ENCODE results near the gene ARMC2. TPM values are rescaled to one million over a fixed set of nuclear protein-coding genes. Genes with fewer than 3 reads are reported as not detected.
A peak's percentile ranks its signal among the peaks of the same experiment; 100 is the strongest.
"Not testable (repeated sequence)": the region's sequence is repeated elsewhere in the genome, so short reads cannot be mapped to it uniquely, and the experiment has no call there.

Gene ARMC2
- total RNA-seq, 1 donor from 2014 or later: 5.8 TPM

- DNase-seq (ENCODE audit: low spot score): peak; percentile 89
Measured at GRCh38 chr6:108835218-108835850, 12.9 kb upstream of the ARMC2 start.

- DNase-seq (ENCODE audit: low spot score): no peak
Measured at GRCh38 chr6:108836061-108836460, 12.2 kb upstream of the ARMC2 start.

- DNase-seq (ENCODE audit: low spot score): no peak
Measured at GRCh38 chr6:108837236-108837971, 10.8 kb upstream of the ARMC2 start.

GRCh38 chr6:108838101-108838717, 10.0 kb upstream of the ARMC2 start:
- no peak for DNase-seq (ENCODE audit: low spot score)

- no peak for DNase-seq (ENCODE audit: low spot score)
Measured at GRCh38 chr6:108839083-108839642, 9.1 kb upstream of the ARMC2 start.

- no peak for DNase-seq (ENCODE audit: low spot score)
Measured at GRCh38 chr6:108840919-108841318, 7.3 kb upstream of the ARMC2 start.

- no peak for DNase-seq (ENCODE audit: low spot score)
Measured at GRCh38 chr6:108841377-108841855, 6.8 kb upstream of the ARMC2 start.

GRCh38 chr6:108844135-108844534, 4.1 kb upstream of the ARMC2 start:
- DNase-seq (ENCODE audit: low spot score): no peak

- DNase-seq (ENCODE audit: low spot score): no peak
Measured at GRCh38 chr6:108845145-108845544, 3.1 kb upstream of the ARMC2 start.

GRCh38 chr6:108846101-108846500, 2.1 kb upstream of the ARMC2 start:
- no peak for DNase-seq (ENCODE audit: low spot score)

GRCh38 chr6:108846628-108847027, 1.6 kb upstream of the ARMC2 start:
- DNase-seq (ENCODE audit: low spot score): no peak

- DNase-seq (ENCODE audit: low spot score): no peak
Measured at GRCh38 chr6:108847738-108848115, 495 bp upstream of the ARMC2 start.

GRCh38 chr6:108850669-108851465, 2.6 kb downstream of the ARMC2 start:
- no peak for DNase-seq (ENCODE audit: low spot score)

GRCh38 chr6:108851756-108852155, 3.5 kb downstream of the ARMC2 start:
- no peak for DNase-seq (ENCODE audit: low spot score)

GRCh38 chr6:108853077-108853476, 4.9 kb downstream of the ARMC2 start:
- no peak for DNase-seq (ENCODE audit: low spot score)

GRCh38 chr6:108862479-108863191, 14.4 kb downstream of the ARMC2 start:
- no peak for DNase-seq (ENCODE audit: low spot score)

GRCh38 chr6:108865751-108866286, 17.6 kb downstream of the ARMC2 start:
- not testable (repeated sequence) for DNase-seq (ENCODE audit: low spot score)

- DNase-seq (ENCODE audit: low spot score): no peak
Measured at GRCh38 chr6:108866798-108867197, 18.6 kb downstream of the ARMC2 start.

GRCh38 chr6:108868647-108869046, 20.4 kb downstream of the ARMC2 start:
- DNase-seq (ENCODE audit: low spot score): no peak

GRCh38 chr6:108869876-108870275, 21.7 kb downstream of the ARMC2 start:
- DNase-seq (ENCODE audit: low spot score): no peak

- DNase-seq (ENCODE audit: low spot score): no peak
Measured at GRCh38 chr6:108870357-108870756, 22.1 kb downstream of the ARMC2 start.
